HG03139 (cell line): ENCODE results near the gene TRAK1.

Source experiments
- ATAC-seq: cut with Tn5 transposase; IDR thresholded peaks from one replicate; pipeline ENCODE4 v1.9.1; 2021; ENCODE audit not compliant: unreplicated experiment

Gene TRAK1

DNA sequence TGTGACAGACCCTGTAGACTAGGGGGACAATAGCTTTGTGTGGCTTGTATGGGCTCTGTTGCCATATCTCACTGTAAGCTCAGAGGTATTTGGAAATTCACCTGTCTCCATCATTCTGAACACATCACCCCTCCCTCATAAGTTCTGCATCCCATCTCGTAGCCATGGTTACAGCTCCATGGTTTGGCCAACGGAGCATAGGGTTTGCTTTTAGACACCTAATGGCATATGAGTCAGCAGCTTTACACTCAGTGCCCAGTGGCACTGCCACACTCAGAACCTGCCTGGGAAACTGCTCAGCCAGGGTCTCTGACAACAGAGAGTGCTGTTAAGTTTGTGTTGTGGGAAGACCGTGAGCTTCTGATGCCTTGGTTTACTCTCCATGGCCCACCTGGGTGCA is 107.6 kb downstream of the TRAK1 start:
- no peak for ATAC-seq

DNA sequence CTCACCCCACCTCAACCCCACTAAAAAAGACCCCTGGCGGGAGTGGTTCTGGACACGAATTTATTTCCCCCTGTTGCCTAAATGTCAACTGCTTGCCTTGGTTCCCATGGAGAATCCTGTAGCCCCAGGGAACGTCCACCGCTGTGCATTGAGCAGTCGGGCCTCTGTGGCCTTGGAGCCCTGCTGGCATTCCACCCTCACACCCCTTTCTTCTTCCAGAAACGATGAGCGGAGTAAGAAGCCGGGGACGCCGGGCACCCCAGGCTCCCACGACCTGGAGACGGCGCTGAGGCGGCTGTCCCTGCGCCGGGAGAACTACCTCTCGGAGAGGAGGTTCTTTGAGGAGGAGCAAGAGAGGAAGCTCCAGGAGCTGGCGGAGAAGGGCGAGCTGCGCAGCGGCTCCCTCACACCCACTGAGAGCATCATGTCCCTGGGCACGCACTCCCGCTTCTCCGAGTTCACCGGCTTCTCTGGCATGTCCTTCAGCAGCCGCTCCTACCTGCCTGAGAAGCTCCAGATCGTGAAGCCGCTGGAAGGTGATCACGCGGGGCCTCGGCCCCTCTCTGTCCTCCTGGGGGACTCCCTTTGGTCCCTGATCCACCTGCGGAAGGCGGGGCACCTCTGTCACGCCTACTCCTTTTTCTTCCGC is 111.2 kb downstream of the TRAK1 start:
- ATAC-seq = no peak

DNA sequence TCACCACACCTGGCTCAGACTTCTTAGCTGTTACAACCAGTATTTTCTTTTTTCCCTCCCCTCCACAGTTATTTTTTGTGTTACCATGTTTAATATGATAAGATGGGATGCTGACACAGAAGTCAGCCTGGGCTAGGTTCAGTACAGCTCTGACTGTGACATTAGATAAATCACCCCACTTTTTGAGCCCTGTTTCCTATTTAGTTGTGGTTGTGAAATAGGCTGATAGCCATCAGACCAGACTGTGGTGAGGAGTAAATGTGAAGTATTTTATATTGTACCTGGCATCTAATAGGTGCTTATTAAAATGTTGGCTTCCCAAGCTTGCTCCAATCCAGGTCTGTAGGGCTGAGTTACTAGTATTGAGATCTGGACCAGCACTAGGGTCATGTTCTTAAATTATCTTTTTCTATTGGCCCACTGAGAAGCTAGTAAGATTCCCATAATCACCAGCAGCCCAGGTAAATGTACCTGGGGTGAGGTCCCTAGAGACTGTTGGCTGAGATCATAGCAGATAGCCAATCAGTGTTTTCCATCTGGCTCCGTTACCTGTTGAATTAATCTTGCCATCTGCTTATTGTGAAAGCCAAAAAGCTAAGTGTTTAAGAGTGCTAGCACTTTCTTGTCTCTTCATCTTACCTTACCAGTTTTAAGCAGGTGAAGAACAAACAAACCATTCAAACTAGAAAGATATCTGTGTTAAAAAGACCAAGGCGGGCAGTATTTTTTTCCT is 113.9 kb downstream of the TRAK1 start:
- ATAC-seq = no peak

DNA sequence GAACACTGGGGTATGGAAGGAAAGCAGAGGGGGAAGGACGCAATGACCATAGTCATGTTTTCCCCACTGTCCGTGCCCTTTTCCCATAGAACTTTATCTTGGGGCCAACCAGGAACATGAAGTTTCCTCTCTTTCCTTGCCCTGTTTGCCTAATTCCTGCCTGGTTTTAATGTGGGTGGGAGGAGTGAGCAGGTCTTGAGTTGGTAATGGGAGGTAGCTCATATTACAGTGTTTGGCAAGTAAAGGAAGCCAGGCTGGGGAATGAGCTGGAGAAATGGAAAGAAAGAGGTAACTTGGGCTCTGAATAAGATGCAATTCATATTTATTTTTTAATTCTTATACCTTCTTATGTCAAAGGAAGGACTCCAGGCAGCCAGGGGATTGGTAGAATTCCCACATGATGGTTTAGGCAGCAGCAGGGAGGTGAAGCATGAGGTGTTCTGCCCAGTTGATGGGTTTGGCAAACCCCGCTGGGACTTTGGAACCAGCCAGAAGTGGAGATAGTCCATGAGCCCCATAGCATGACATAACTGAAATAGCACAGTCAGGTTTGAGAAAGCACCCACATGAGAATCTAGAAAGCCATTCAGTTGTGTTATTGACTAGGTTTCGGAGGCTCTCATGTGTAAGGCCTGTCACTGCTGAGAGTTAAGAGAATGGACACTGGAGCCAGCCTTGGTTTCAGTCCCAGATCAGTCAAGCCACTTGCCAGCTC is 114.8 kb downstream of the TRAK1 start:
- no peak for ATAC-seq

DNA sequence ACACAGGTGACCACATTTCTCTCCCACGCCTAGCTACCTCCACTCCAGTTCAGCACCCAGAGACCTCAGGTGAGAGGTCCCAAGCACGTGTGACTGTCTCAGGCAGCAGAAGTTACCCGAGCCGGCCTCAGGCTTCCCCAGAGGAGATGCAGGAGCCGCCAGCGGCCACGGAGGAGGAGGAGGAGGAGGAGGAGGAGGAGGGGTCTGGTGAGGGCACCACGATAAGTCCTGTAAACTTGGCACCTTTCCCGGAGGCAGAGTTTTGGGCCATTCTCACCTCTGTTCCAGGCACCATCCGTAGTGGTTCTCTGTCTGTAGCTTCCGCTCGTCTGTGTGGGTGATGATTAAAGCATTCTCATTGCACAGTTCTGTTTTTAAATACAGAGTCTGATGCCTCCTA is 118.8 kb downstream of the TRAK1 start:
- no peak for ATAC-seq

DNA sequence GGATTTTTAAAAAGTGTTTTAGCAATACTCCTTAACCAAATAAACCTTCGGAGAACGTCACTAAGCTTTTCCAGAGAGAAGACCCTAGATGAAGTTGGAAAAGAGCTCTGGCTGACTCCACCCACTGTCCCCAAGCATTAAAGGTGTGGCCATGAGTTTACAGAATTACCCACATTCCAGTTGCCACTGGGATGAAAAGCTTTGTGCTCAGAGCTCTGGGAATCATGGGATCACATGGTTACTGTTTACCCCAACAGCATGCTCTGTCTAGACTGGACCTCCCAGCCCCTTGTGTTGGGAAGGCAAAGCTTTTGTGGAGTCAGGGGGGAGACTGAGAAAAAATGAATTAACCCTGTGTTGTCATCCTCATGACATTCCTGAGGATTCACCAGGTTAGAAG is 119.6 kb downstream of the TRAK1 start:
- no peak for ATAC-seq

DNA sequence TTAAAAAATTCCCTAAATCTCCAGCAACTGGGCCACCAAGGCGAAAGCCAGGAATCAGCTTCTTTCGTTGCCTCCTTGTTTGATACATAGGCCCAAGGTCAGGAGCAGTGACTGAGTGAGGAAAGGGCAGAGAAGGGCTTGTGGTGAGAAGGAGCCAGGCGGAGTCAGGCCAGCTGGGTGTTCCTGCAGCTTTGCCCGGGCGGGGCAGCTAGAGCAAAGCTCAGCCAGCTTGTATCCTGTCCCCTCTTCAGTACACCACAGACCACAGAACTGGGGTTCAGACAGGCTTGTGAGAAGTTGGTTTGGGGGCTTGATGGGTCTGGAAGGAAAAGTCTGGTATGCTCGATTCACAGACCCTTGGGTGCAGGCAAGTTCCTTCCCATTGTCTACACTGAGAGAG is 122.3 kb downstream of the TRAK1 start:
- no peak for ATAC-seq

DNA sequence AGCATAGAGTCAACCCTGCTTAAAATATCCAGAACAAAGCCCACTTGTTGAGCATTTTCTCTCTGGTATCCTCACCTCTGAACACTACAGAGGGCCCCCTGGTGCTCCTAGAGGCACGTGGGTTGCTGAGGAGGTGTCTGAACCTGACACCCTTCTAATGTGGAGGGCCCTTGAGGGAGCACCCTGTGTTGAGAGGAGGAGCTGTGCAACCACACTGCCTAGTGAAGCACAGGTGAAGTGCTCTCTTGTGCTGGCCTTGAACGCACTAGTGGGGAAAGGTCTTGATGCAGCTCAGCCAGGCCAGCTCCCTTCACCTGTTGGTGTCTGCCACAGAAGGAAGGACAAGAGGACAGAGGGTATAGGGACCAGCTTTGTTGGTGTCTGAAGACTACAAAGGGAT is 122.9 kb downstream of the TRAK1 start:
- no peak for ATAC-seq

DNA sequence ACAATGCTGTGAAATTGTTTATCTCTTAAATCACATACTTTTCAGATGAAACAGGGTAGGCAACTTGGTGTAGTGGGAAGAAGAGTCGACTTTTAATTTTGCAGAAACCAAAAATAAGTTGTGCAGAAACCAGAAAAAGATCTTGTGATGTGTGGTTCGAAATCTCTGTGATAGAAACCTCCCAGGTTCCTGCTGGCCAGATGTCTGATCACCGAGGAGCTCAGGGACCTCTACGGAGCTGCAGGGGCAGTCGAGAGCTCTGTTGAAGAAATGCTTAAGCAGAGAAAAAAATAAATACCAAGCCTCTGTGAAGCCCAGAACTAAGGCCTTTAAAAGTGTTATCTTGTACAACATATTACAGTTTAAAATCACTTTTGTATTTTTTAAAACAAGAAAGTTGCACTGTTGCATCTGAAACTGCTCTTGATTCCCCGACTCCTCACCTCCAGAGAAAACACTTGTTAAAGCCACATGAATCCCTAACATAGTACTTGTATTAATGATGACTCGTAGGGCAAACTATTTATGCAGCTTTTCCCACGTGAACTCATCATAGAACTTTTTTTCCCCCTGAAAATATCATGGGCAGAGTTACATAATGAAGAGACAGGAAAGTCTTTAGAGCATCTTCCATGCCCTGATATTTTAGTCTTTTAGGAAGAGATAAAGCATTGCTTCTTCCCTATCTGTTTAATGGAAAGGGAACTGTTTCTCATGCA is 123.6 kb downstream of the TRAK1 start:
- no peak for ATAC-seq

DNA sequence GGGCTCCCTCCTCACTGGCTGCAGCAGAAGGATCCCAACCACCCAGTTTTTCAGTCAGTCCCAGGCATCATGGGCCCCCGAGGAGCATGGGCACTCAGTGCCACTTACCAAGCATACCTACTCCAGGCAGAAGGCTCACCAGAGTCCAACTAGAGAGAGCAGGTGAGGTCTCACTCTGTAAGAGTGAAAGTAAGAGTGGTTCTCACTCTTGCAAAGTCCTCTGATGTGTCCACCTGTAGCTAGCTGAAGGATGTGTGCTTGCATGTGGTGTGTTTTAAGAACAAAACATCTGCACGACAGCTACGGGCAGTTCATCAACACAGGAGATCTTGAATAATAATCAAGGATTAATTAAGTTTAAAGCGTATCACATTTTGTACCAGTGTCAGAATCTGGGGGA is 125.1 kb downstream of the TRAK1 start:
- ATAC-seq = no peak

DNA sequence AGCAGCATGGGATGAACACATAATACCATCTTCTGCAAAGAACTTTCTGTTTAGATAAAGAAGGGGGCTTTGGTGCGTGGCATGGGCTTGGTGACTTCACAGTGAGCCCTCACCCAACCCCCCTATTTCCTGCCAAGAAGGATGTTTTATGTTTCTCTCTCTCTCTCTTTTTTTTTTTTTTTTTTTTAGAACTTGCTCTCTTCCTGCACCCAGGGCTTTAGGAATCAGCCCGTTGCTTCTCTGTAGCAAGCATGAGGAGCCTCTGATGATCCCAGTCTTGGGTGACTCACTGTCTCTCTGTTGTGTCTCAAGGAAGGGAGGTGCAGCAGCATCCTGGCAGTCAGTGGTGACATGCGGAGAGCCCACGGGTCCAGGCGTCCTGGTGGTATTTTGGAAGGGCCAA is 125.8 kb downstream of the TRAK1 start:
- no peak for ATAC-seq

DNA sequence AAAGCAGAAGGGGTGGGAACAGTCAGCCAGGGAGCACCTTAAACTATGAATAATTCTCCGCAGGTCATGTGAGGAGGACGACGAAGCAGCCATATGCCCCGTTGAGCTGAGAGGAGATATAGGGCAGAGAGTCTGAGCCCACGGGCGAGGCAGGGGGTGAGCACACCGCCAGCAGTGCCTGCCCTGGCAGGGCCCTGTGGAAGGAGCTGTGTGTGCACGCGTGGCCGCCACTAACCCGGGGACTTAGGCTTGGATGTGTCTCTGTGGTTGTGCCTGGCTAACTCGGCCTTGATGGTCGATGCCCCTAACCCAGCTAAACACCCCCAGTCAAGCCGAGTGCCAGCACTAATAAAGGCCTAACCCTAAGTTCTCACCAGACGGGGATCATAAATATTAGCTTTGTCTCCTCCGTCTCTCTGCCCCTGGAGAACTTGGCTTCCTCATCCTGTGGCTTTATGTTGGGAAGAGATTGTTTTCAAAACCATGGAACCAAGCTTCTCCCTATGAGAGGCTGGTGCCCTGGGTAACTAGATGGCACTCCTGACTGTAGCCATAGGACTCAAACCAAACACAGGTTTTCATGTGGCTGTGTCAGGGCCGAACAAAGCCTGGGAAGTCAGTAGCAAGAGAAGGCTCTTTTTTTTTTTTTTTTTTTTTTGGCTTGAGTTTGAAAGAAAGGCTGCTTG is 129.4 kb downstream of the TRAK1 start:
- ATAC-seq = no peak

DNA sequence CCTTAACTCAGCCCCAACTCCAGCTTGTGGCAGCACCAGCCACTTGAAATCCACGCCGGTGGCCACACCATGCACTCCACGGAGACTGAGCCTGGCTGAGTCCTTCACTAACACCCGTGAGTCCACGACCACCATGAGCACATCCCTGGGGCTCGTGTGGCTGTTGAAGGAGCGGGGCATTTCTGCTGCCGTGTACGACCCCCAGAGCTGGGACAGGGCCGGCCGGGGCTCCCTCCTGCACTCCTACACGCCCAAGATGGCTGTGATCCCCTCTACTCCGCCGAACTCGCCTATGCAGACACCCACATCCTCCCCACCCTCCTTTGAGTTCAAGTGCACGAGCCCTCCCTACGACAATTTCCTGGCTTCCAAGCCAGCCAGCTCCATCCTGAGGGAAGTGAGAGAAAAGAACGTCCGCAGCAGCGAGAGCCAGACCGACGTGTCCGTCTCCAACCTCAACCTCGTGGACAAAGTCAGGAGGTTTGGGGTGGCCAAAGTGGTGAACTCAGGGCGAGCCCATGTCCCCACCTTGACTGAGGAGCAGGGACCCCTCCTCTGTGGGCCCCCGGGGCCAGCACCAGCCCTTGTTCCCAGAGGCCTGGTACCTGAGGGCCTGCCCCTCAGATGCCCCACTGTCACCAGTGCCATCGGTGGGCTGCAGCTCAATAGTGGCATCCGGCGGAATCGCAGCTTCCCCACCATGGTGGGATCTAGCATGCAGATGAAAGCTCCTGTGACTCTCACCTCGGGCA is 132.0 kb downstream of the TRAK1 start:
- no peak for ATAC-seq

DNA sequence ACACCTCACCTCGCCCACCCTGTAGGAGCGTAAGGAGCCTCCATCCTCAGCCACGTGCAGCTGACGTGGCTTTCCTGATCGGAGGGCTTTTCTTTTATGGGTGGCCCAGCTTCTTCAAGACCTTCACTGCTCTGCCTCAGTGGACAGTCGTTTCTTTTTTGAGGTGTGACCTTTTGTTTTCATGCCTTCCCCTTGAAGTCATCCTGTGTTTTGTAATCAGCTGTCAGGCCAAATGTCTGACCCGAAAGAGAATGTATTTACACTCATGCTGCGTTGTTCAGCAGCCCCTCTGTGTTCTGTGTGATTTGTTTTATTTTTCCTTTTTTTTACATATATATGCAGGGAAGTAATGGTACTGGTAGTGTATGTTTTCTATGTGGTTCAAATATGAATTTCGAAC is 133.0 kb downstream of the TRAK1 start:
- no peak for ATAC-seq

DNA sequence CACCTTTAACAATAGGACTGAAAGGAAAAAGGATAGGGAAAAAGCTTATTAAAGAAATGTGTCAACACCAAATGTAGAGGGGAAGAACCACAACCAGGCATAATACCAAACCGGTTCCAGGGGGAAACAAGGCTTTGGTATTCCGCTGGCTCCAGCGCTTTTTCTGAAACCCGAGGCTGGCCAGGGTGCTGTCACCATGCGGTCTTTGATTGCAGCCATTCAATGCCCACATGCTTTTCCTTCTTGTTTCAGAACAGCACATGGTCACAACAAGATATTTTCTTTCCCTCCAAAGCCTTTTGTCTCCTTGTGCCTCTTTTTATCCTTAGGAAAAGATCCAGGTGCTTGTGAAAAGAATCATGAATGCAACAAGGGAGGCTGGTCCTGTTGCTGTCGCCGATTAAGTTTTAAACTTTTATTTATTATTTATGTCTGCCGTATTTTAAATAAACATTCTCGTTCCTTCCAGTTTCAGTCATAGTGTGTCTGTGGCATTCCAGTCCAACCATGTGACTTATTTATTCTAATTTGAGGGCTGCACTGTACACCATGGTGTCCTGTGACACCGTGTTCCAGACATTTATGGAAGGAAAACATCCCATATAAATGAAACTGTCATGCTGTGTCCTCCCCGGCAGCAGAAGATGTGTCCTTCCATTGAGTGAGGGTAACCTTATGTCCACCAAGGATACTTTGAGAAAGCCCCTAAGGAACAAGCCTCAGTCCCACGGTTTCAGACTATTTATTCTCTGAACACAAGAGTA is 133.7 kb downstream of the TRAK1 start:
- ATAC-seq = no peak

DNA sequence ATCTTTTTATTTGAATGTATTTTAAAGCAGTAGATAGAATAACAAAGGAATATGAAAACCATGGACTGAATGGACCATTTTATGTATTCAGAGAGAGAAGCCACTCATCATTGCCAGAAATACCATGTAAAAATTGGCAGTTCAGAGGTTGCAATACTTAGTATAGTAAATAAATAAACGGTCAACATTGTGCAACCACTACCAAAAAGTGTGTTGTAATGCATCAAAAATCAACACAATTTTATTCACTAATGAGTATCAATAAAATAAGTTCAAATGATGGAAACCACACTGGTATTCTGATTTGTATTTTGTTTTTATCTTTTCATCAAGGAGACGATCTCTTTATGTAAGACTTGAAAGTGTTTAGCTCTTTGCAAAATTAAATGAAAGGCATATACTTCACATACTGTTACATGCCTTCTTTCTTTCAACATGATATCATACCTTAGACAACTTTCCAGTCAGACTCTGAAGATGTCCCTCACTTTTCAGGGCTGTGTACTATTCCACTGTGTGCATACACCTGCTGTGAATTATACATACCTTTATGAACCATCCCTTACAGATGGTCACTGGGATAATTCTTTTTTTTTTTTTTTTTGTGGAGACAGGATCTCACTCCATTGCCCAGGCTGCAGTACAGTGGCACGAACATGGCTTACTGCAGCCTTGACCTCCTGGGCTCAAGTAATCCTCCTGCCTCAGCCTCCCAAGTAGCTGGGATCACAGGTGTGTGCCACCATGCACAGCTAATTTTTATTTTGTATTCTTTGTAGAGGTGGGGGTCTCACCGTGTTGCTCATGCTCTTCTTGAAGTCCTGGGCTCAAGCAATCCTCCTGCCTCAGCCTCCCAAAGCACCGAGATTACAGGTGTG is 134.6 kb downstream of the TRAK1 start:
- no peak for ATAC-seq

DNA sequence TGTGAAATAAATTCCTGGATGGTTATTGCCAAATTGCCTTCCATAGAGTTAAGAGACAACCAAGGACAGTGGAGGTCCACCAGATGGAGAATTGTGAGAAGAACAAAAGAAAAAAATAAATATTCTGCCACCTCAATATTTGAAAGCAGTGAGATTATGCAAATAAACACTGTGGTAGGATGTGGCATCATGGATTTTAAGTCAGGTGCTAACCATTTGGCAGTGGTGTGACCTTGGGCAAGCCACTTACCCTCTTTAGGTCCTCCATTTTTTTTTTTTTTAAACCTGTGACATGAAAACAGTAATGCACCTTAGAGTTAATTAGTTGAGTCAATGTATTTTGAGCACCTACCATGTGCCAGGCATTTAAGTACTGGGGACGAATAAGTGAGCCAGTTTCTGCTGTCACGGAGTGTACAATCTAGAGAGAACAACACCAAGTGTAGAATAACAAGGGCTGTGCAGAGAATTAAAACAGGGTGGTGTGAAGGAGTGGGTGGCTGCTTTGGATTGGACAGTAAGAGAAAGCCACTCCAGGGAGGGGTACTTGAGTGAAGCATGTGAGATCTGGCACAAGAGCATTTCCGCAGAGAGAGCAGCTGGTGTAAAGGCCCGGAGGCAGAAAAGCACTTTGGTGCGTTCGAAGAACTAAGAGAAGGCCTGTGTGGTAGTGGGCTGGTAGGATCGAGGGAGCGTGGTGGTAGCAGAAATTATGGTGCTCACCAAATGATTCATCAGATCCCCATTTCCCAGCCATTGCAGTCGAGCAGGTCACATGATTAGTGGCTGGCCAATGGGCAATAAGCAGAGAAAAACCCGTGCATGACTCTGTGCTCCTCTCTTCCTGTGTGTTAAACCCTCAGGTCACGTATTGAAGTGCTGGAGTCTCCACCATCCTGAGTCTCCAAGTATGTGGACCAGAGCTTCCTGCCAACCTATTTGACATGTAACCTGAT is 135.6 kb downstream of the TRAK1 start:
- ATAC-seq = no peak

DNA sequence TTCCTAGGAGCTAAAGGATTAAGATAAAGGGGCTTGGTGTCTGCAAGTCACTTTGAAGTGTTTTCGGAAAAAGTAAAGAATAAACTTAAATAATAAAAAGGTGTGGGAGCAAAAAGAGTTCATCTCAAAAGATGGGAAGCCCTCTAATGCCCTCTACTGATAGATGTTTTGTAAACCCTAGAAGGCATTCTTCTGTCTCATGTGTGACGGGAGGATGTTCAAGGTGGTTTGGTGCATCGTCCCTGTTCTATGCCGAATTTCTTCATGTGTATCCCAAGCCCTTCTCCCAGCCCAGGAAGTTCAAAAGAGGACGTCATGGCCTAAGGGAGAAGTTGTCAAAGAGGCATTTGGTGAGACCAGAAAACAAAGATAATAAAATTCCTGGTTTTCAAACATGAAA is 137.6 kb downstream of the TRAK1 start:
- ATAC-seq = no peak
